ENCODE results near the gene NOSIP. TPM values are rescaled to one million over a fixed set of nuclear protein-coding genes. Genes with fewer than 3 reads are reported as not detected.

Gene NOSIP
- polyA plus RNA-seq, 1 of the 3 experiments (the other 2 are of a cell fraction) = 128 TPM

GRCh38 chr19:49589502-49589905, 9.1 kb upstream of the NOSIP start:
- Histone ChIP-seq H3K4me2 (no peak overlapping the region), H2AFZ (ENCODE audit: low read depth) (no peak overlapping the region), H3F3A (replicated peaks; ENCODE audit: insufficient read depth) (peaks cover 29% of the 10 kb centered on the region), H3K4me3 (ENCODE audit: low read depth in 2 of 2, low read length in 1 of 2) (no peak overlapping the region), H3K9me2 (no peaks in the 10 kb centered on the region), H3K79me2 (ENCODE audit: insufficient read depth) (peaks cover 29% of the 10 kb centered on the region), H3K4me1 (ENCODE audit: control insufficient read depth in 1 of 2, insufficient read depth in 2 of 2, low read depth in 1 of 2, low read length in 1 of 2) (peaks cover 0 to 21% of the 10 kb centered on the region in 2 experiments; a peak in 1 of 4 replicates), H3K9ac (no peak overlapping the region), H3K27me3 (ENCODE audit: insufficient read depth) (no peaks in the 10 kb centered on the region), H4K20me1 (ENCODE audit: insufficient read depth) (peaks cover 21% of the 10 kb centered on the region), H3K9me3 (no peaks in the 10 kb centered on the region), H3K36me3 (replicated peaks in 1 of 2; ENCODE audit: control insufficient read depth in 1 of 2, insufficient read depth in 2 of 2, low read length in 1 of 2) (peaks cover 8% of the 10 kb centered on the region in 2 experiments), H3K27ac (ENCODE audit: low read depth in 2 of 2, low read length in 1 of 2) (peak overlapping the region in 1 of 2 experiments; percentile 5; a peak in 1 of 4 replicates)
- ChIA-PET POLR2A (interaction anchor here (1.5 kb wide), 1 partner anchor 9 kb away, joined by 11 read pairs; the partner anchor contains the start of genes NOSIP and PRRG2), CTCF (interaction anchor here (0.9 to 1.5 kb wide), 3 partner anchors 19 to 83 kb away, joined by 3 to 7 read pairs (median 4); no protein-coding TSS in a partner anchor)
- TF ChIP-seq MEF2A (IDR thresholded peaks at IDR 0.05; ENCODE audit: borderline replicate concordance, low read depth) = no peak
- 69% methylated on average over 5 of the region's 5 CpGs for WGBS (ENCODE audit: low lambda C conversion rate)
- DNase-seq = no peak

GRCh38 chr19:49588365-49589122, 8.2 kb upstream of the NOSIP start:
- Histone ChIP-seq H3K4me1 (ENCODE audit: control insufficient read depth in 1 of 2, insufficient read depth in 2 of 2, low read depth in 1 of 2, low read length in 1 of 2) (peaks cover 0 to 18% of the 10 kb centered on the region in 2 experiments; a peak in 1 of 4 replicates), H3K4me2 (no peak overlapping the region), H3F3A (replicated peaks; ENCODE audit: insufficient read depth) (peaks cover 22% of the 10 kb centered on the region), H2AFZ (ENCODE audit: low read depth) (no peak overlapping the region), H3K36me3 (replicated peaks in 1 of 2; ENCODE audit: control insufficient read depth in 1 of 2, insufficient read depth in 2 of 2, low read length in 1 of 2) (no peaks in the 10 kb centered on the region), H3K27ac (ENCODE audit: low read depth in 2 of 2, low read length in 1 of 2) (no peak overlapping the region), H3K9me3 (no peaks in the 10 kb centered on the region), H3K79me2 (ENCODE audit: insufficient read depth) (peaks cover 19% of the 10 kb centered on the region), H3K9me2 (no peaks in the 10 kb centered on the region), H3K4me3 (ENCODE audit: low read depth in 2 of 2, low read length in 1 of 2) (no peak overlapping the region), H3K27me3 (ENCODE audit: insufficient read depth) (no peaks in the 10 kb centered on the region), H3K9ac (no peak overlapping the region), H4K20me1 (ENCODE audit: insufficient read depth) (peaks cover 12% of the 10 kb centered on the region)
- no peak for DNase-seq
- TF ChIP-seq GATA2 (CRISPR knock-in tag; IDR thresholded peaks at IDR 0.05) (no peak), MEF2A (IDR thresholded peaks at IDR 0.05; ENCODE audit: borderline replicate concordance, low read depth) (no peak), RFX5 (IDR thresholded peaks at IDR 0.05; ENCODE audit: low read length) (no peak), GABPA (IDR thresholded peaks at IDR 0.05; ENCODE audit: low read depth) (no peak), TEAD4 (IDR thresholded peaks at IDR 0.05; ENCODE audit: borderline replicate concordance, insufficient read depth) (no peak), POLR2AphosphoS5 (IDR thresholded peaks at IDR 0.05; ENCODE audit: low read depth, low read length) (no peak), MXI1 (IDR thresholded peaks at IDR 0.05; ENCODE audit: low read depth, low read length) (no peak), SMC3 (IDR thresholded peaks at IDR 0.05; ENCODE audit: low read depth, low read length) (no peak), CTCF (IDR thresholded peaks at IDR 0.05) (no peak), SIN3A (IDR thresholded peaks at IDR 0.05; ENCODE audit: borderline replicate concordance, low read depth, low read length) (no peak), IRF3 (IDR thresholded peaks at IDR 0.05; ENCODE audit: low read depth, low read length) (no peak), TAF1 (IDR thresholded peaks at IDR 0.05; ENCODE audit: borderline replicate concordance, low read depth, low read length) (no peak), EP300 (IDR thresholded peaks at IDR 0.05; ENCODE audit: borderline replicate concordance in 1 of 2, low read depth in 1 of 2, low read length in 1 of 2) (no peak), YY1 (IDR thresholded peaks at IDR 0.05; ENCODE audit: low read depth) (no peak), NRF1 (IDR thresholded peaks at IDR 0.05; ENCODE audit: low read depth, low read length) (no peak), RCOR1 (IDR thresholded peaks at IDR 0.05; ENCODE audit: low read length) (no peak), NFIC (IDR thresholded peaks at IDR 0.05; ENCODE audit: borderline replicate concordance) (no peak)
- 84% methylated on average over 17 of the region's 18 CpGs for WGBS (ENCODE audit: low lambda C conversion rate)
- ChIA-PET POLR2A (no interaction called here), CTCF (interaction anchor here (0.9 to 1.8 kb wide), 2 partner anchors 18 to 84 kb away, joined by 3 to 6 read pairs; no protein-coding TSS in a partner anchor)
